SH-SY5Y (cell line): ENCODE measurements around the gene MAML1.

ENCODE experiments used
- GATA2 ChIP-seq: IDR thresholded peaks from 2 replicates; pipeline ENCODE4 v1.6.1; 2011; ENCODE audit warnings: mild to moderate bottlenecking, low read depth, low read length
- GATA3 ChIP-seq: IDR thresholded peaks from 2 replicates; pipeline ENCODE4 v1.6.1; 2011; ENCODE audit warnings: low read depth, mild to moderate bottlenecking, low read length, moderate library complexity

The MAML1 gene

DNA sequence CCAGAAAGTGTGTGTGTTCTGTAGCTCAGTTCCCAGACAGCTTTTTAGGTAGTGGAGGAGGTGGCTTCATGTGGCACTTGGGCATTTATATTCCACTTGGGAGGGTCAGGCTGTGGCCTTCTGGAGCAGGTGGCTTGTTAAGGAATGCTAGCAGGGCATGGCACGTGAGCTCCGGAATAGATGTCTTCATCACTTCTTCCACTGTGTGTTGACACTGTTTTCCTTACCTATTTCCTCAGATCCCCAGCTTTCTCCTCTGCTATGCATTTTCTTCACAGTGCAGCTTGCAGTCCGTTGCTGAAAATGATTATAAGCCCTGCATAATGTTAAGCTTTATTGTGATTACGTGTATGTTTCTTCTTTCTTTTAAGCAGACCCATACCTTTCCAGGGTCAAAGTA is 3.3 kb upstream of the MAML1 start:
- TF ChIP-seq GATA2 (no peak), GATA3 (no peak)

DNA sequence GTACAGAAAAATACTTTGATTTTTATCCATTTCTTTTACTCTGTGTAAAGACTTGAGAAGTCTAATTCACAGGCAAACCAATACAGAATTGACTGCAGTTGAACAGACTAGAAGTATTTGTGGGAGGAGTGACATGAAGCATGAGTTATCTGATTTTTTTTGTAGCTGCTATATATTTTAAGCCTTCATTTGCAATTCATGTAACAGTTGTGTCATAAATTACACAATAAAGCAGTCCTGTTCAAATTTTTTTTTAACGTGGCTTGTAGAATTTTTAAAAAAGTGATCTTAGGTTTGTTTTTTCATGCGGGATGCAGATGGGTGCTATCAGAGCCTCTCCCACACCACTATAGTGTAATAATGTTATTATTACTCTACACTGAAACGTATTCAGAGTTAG is 2.9 kb upstream of the MAML1 start:
- TF ChIP-seq GATA2 (no peak), GATA3 (no peak)

DNA sequence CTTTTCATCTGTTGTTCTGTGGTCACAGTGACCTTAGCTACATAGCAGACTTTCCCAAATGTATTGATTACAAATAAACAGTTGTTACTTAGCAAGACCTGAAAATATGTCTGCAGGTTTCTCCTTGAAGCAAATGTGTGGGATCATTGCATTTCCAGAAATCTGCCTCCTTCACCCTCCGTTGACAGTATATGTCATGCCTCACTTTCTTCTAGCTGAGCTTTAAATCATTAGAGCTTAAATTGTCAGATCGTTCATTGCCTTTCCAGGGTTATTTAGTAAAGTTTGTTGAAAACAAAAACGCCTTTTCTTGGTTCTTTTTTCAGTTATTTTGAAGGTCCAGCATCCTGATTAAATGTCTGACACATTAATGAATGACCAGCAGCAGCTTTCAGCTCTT is 2.3 kb upstream of the MAML1 start:
- no peak for TF ChIP-seq GATA2
- TF ChIP-seq GATA3 = no peak

DNA sequence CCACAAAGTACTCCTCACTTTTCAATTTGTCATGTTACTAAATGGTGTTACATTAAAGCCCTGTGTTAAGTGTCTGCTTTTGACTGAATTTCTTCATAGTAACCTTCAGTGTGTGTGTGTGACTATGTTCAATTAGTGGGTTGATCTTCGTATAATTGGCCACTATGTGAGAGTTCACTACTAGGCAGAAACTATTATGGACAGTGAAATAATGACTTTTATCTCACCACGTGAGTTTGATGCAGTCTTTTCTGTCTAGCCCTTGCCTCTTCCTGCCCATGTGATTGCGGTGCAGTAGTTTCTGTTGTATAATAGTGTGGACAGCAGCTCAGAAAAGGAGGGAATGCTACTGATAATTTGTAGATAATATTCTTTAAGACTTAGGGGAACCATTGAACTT is 1.8 kb upstream of the MAML1 start:
- TF ChIP-seq GATA2 = no peak
- no peak for TF ChIP-seq GATA3

DNA sequence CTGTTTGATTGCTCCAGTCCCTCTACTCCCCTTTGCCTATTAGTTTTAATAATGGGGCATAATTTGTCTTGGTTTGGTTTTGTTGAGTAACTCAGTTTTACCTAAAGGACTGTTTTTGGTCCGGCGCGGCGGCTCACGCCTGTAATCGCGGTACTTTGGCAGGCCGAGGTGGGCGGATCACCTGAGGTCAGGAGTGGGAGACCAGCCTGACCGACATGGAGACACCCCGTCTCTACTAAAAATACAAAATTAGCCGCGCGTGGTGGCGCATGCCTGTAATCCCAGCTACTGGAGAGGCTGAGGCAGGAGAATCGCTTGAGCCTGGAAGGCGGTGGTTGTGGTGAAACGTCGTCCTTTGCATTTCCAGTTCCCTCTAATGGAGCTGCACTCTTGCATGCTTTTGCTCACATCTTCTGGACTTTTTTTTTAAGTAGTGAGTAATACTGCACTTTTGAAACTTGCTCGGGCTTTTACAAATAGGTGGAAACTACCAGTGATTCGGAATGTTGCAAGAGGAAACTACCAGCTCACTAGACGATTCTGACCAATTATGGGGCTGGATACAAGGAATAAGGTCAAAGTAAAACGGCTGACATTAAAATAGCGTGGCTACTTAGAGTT is 721 bp upstream of the MAML1 start:
- TF ChIP-seq GATA3 (no peak), GATA2 (no peak)

DNA sequence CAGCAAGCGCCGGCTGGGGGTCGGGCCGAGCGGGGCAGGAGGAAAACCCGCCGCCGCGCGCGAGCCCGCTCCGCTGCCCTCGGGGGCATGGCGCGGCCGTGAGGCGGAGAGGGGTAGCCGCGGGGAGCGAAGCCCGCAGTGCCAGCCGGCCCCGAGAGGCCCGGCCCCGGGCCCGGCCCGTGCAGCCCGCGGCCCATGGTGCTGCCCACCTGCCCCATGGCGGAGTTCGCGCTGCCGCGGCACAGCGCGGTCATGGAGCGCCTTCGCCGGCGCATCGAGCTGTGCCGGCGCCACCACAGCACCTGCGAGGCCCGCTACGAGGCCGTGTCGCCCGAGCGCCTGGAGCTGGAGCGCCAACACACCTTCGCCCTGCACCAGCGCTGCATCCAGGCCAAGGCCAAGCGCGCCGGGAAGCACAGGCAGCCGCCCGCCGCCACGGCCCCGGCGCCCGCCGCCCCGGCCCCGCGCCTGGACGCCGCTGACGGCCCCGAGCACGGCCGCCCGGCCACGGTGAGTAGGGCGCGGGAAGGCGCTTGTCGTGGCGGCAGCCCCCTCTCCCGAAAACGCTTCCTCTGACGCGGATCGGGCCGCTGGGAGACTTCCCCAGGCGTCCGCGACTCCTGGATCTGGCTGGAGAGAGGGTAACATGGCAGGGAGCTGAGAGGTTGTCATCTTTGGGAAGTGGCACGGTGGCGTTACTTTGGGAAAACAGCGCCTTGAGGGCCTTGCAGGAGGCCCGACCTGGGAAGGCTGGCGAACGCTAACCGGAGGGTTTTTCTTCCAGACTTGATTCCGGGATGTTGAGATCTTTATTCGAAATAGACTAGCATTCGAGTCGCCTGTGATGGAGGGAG is 523 bp downstream of the MAML1 start:
- no peak for TF ChIP-seq GATA2
- no peak for TF ChIP-seq GATA3

DNA sequence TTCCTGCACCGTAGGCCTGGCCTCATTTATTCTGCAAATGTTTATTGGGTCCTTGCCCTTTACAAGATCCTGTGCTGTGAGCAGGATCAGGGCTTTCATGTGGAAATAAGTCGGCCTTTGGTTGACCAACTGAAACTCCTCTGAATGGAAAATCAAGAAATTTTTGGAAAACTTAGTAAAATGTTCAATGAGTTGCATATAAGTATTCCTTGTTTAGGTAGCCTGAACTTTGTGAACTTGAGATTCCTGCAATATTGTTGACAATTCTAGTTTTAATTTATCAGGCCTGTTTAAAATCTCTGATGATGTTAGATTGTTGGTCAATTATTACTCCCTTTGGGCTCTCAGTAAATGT is 1.1 kb downstream of the MAML1 start:
- TF ChIP-seq GATA2 = no peak

DNA sequence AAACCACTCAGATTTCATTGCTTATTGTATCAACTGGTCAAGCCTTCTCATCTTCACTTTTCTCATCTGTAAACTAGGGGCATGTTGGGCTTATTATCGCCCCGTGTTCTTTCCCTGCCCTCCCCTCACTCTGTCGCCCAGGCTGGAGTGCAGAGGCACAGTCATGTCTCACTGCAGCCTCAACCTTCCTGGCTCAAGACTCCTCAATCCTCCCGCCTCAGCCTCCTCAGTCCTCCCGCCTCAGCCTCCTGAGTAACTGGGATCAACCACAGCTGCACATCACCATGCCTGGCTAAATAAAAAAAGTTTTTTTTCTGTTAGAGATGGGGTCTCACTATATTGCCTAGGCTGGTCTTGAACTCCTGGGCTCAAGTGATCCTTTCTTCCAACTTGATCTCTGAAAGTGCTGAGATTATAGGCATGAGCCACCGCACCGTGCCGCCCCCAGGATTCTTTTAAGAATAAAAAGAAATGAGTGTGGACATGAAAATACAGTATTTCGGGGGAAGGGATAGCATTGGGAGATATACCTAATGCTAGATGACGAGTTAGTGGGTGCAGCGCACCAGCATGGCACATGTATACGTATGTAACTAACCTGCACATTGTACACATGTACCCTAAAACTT is 2.0 kb downstream of the MAML1 start:
- no peak for TF ChIP-seq GATA2
- no peak for TF ChIP-seq GATA3

DNA sequence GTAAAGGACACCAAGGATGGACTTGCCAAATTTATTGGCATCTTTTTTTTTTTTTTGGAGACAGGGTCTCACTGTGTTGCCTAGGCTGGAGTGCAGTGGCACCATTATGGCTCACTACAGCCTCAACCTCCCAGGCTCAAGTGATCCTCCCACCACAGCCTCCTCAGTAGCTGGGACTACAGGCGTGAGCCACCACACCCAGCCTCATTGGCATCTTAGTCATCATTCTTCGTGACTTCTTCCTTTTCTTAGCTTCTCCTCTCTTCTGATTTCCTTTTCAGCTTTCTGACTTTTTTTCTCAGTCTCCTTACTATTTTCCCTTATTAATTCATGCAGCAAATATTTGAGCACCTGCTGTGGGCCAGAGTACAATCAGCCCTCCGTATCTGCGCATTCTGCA is 6.1 kb downstream of the MAML1 start:
- no peak for TF ChIP-seq GATA3
- no peak for TF ChIP-seq GATA2

DNA sequence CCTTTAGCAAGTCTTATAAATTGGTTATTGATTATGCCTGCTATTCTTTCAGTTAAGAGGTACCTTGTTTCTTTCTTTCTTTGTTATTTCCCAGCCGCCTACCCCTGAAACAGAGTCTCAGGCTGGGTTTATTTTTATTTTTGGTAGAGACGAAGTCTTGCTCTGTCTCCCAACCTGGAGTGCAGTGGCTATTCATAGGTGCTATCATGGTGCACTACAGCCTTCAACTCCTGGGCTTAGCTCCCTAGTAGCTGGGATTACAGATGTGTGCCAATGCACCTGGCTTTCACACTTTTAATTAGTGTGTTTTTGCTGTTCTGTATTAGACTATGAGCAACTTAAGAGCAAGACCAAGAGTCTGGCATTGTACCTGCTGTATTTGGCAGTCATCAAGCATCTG is 14.2 kb downstream of the MAML1 start:
- TF ChIP-seq GATA2 (no peak), GATA3 (no peak)

DNA sequence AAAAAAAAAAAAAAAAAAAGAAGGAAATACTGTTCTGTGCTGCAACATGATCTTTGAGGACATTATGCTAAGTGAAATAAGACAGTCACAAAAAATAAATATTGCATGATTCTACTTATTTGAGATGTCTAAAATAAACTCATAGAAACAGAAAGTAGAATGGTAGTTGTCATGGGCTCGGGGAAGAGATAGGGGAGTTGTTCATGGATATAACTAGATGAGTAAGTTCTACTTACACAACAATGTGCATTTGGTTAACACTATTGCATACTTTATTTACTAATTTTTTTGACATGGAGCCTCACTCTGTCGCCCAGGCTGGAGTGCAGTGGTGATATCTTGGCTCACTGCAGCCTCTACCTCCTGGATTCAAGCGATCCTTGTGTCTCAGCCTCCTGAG is 15.2 kb downstream of the MAML1 start:
- TF ChIP-seq GATA3 (no peak), GATA2 (no peak)

DNA sequence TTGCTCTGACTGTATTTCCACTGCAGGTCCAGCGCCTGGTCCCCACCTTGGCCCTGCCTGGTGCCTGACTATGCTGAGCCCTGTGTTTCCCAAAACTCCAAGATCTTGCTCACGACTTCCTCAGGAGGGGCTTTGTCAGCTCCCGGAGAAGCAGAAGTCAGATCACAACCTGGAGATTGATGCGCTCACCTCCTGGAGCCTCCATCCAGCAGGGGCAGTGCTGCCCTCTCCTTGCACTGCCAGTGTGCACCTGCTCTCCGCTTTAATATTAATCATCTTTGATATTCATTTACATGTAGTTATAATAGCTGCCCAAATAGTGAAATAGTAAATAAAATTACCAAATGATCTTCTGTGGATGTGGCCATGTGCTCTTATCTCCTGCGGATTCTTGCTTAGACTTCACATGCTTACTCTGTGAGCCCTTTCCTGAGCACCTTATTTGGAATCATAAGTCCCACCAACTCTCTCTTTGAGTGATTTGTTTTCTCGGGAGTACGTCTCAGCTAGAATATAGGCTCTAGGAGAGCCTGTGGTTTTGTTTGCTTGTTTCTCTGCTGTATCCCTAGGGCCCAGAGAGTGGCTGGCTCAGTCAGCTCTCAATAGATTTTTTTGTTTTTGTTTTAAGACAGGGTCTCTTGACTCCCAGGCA is 17.4 kb downstream of the MAML1 start:
- TF ChIP-seq GATA2 (no peak), GATA3 (no peak)

DNA sequence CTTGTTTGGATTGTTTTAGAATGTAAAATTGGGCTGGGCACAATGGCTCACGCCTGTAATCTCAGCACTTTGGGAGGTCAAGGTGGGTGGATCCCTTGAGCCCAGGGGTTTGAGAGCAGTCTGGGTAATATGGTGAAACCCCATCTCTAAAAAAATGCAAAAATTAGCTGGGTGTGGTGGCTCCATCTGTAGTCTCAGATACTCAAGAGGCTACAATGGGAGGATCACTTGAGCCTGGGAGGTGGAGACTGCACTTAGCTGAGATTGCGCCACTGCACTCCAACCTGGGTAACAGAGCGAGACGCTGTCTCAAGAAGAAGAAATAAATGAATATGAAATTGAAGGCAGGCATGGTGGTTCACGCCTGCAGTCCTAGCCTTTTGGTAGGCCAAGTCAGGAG is 21.3 kb downstream of the MAML1 start:
- TF ChIP-seq GATA2 (no peak), GATA3 (no peak)

DNA sequence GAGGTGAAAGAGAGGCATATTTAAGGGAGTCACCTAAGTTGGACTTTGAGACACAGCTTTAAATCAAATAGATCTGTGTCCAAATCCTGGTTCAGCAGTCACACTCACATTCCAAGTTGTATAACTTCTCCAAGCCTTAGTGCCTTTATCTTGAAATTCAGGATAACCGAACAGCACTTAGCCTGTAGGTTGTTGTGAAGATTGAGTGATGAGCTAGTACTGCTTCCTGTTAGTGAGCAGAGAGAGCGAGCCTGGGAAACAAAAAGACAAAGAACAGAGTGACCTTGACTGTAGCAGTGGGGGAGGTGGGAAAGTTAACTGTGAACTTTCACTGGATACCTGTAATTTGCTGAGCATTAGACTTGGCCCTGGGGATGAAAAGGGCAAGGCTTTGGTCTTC is 22.4 kb downstream of the MAML1 start:
- TF ChIP-seq GATA2 (no peak), GATA3 (no peak)
